Measurements from ENCODE around the gene LRRC71. TPM values are rescaled to one million over a fixed set of nuclear protein-coding genes. Genes with fewer than 3 reads are reported as not detected.

Gene LRRC71
- total RNA-seq, 1 donor from 2014 or later = 0.14 TPM

DNA sequence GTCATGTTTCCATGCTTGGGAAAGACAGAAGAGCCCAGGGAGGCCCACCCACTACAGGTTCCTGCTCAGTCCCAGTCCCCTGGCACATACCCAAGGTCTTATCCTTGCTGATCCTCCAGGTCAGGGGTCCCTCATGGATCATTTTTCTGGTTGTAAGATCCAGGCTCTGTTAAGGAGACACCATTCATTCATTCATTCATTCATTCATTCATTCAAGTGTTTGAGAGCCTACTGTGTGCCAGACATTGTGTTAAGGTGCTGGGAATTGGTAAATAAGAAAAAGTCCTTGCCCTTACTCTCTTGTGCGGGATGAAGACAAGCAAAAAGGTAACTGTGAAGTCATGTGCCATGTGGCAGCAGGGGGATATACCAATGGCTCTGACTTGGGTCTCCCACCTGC is 23.8 kb downstream of the LRRC71 start:
- H3K9me3 Mint-ChIP-seq (ENCODE audit: unreplicated experiment) = peaks cover 2% of the 10 kb centered on the region
- Histone ChIP-seq H3K27ac (ENCODE audit: low read depth, low read length) (no peak overlapping the region), H4K20me1 (ENCODE audit: insufficient read depth, low read length) (peaks cover 5% of the 10 kb centered on the region), H2AFZ (ENCODE audit: low read depth, low read length) (no peak overlapping the region), H3K4me2 (ENCODE audit: low read length) (no peak overlapping the region), H3K36me3 (ENCODE audit: insufficient read depth, low read length) (peaks cover 29% of the 10 kb centered on the region), H3K9me3 (ENCODE audit: insufficient read depth, low read depth, low read length) (no peaks in the 10 kb centered on the region), H3K4me1 (ENCODE audit: insufficient read depth, low read length) (no peaks in the 10 kb centered on the region), H3K79me2 (ENCODE audit: insufficient read depth, low read length) (no peaks in the 10 kb centered on the region), H3K9ac (ENCODE audit: low read length) (no peak overlapping the region), H3K27me3 (ENCODE audit: insufficient read depth, low read length) (no peaks in the 10 kb centered on the region), H3K4me3 (ENCODE audit: insufficient read depth, low read depth, low read length) (no peak overlapping the region)
- H3K27ac Mint-ChIP-seq (ENCODE audit: unreplicated experiment) = no peak overlapping the region
- no peaks in the 10 kb centered on the region for H3K27me3 Mint-ChIP-seq (ENCODE audit: low read depth, unreplicated experiment)
- H3K4me3 Mint-ChIP-seq (ENCODE audit: unreplicated experiment) = no peak overlapping the region
- DNase-seq (ENCODE audit: low read depth) (no peak), FAIRE-seq (no peak)
- TF ChIP-seq EZH2 (IDR thresholded peaks at IDR 0.05; ENCODE audit: insufficient read depth, low read length) = no peak
- TF ChIP-seq, protein P1, sequence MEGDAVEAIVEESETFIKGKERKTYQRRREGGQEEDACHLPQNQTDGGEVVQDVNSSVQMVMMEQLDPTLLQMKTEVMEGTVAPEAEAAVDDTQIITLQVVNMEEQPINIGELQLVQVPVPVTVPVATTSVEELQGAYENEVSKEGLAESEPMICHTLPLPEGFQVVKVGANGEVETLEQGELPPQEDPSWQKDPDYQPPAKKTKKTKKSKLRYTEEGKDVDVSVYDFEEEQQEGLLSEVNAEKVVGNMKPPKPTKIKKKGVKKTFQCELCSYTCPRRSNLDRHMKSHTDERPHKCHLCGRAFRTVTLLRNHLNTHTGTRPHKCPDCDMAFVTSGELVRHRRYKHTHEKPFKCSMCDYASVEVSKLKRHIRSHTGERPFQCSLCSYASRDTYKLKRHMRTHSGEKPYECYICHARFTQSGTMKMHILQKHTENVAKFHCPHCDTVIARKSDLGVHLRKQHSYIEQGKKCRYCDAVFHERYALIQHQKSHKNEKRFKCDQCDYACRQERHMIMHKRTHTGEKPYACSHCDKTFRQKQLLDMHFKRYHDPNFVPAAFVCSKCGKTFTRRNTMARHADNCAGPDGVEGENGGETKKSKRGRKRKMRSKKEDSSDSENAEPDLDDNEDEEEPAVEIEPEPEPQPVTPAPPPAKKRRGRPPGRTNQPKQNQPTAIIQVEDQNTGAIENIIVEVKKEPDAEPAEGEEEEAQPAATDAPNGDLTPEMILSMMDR (IDR thresholded peaks at IDR 0.05; ENCODE audit: insufficient read depth, low read depth, low read length) = no peak
- no peaks in the 10 kb centered on the region for H3K4me1 Mint-ChIP-seq (ENCODE audit: low read depth, unreplicated experiment)
- H3K36me3 Mint-ChIP-seq (ENCODE audit: low read depth, unreplicated experiment) = peaks cover 71% of the 10 kb centered on the region

DNA sequence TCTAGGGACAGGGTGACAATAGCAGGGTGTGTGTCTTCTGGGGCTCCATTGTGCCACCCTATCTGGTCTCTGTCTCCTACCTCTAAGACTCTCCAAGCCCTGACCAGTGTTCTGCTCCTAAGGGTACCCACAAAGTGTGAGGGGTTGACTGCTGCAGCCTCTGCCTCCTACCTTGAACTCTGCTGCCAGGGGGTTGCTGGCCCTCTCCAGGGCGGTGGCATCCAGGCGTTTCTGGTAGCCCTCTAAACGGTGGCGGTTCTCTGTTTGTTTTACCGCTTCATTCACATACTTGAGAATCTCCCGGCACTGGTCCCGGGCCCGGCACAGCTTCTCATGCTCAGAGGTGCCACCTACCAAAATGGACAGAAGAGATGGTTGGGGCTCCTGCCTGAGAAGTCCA is 24.4 kb downstream of the LRRC71 start:
- no peak for DNase-seq (ENCODE audit: low read depth)
- H3K4me1 ChIP-seq (ENCODE audit: insufficient read depth, low read length) = no peaks in the 10 kb centered on the region
- H3K9me3 ChIP-seq (ENCODE audit: insufficient read depth, low read depth, low read length) = no peaks in the 10 kb centered on the region
- no peaks in the 10 kb centered on the region for H3K27me3 ChIP-seq (ENCODE audit: insufficient read depth, low read length)
- peaks cover 2% of the 10 kb centered on the region for H3K9me3 Mint-ChIP-seq (ENCODE audit: unreplicated experiment)
- no peak overlapping the region for H3K4me3 Mint-ChIP-seq (ENCODE audit: unreplicated experiment)
- peaks cover 5% of the 10 kb centered on the region for H4K20me1 ChIP-seq (ENCODE audit: insufficient read depth, low read length)
- TF ChIP-seq EZH2 (IDR thresholded peaks at IDR 0.05; ENCODE audit: insufficient read depth, low read length) = no peak
- TF ChIP-seq, protein P1 (IDR thresholded peaks at IDR 0.05; ENCODE audit: insufficient read depth, low read depth, low read length) = no peak
- no peak overlapping the region for H3K27ac ChIP-seq (ENCODE audit: low read depth, low read length)
- no peak for FAIRE-seq
- peaks cover 74% of the 10 kb centered on the region for H3K36me3 Mint-ChIP-seq (ENCODE audit: low read depth, unreplicated experiment)
- no peak overlapping the region for H3K4me3 ChIP-seq (ENCODE audit: insufficient read depth, low read depth, low read length)
- no peak overlapping the region for H3K4me2 ChIP-seq (ENCODE audit: low read length)
- peaks cover 24% of the 10 kb centered on the region for H3K36me3 ChIP-seq (ENCODE audit: insufficient read depth, low read length)
- no peak overlapping the region for H3K9ac ChIP-seq (ENCODE audit: low read length)
- no peaks in the 10 kb centered on the region for H3K79me2 ChIP-seq (ENCODE audit: insufficient read depth, low read length)
- no peaks in the 10 kb centered on the region for H3K4me1 Mint-ChIP-seq (ENCODE audit: low read depth, unreplicated experiment)
- no peak overlapping the region for H3K27ac Mint-ChIP-seq (ENCODE audit: unreplicated experiment)
- H3K27me3 Mint-ChIP-seq (ENCODE audit: low read depth, unreplicated experiment) = no peaks in the 10 kb centered on the region
- no peak overlapping the region for H2AFZ ChIP-seq (ENCODE audit: low read depth, low read length)

DNA sequence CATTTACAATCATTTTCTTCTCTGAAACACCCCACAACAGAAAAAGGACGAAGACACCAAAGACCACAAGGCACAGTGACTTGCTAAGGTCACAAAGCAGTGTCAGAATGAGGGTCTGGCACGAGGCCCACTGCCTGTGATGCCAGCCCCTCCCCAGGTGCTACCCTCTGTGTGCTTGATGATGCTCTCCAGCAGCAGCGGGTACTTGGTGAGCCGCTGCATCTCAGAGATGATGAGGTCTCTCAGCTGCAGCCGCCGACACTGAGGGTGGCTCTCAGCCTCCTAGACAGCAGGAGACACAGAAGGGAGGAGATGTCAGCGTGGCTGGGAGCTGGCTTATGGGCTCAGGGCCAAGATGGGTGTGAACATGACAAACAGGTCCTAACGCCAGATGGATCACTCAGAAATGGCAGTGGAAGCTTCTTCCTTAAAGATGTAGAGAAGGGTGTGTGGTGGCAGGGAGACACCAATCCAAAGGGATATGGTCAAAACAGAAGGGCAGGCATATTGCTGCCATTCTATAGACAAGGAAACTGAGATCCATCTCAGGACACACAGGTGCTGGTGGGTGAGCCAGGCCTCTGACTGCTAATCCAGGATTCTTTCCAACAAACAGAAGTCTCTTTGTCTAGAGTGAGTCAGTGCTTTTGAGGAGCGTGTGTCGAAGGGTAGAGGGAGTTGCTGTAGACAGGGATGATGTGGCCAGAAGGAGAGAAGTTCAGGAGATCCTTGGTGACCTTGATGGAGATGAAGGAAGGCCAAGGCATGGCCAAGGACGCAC is 25.6 kb downstream of the LRRC71 start:
- Histone ChIP-seq H3K4me2 (ENCODE audit: low read length) (no peak overlapping the region), H4K20me1 (ENCODE audit: insufficient read depth, low read length) (peaks cover 5% of the 10 kb centered on the region), H3K27ac (ENCODE audit: low read depth, low read length) (no peak overlapping the region), H3K4me1 (ENCODE audit: insufficient read depth, low read length) (no peaks in the 10 kb centered on the region), H3K27me3 (ENCODE audit: insufficient read depth, low read length) (no peaks in the 10 kb centered on the region), H3K9me3 (ENCODE audit: insufficient read depth, low read depth, low read length) (no peaks in the 10 kb centered on the region), H3K4me3 (ENCODE audit: insufficient read depth, low read depth, low read length) (no peak overlapping the region), H3K9ac (ENCODE audit: low read length) (no peak overlapping the region), H2AFZ (ENCODE audit: low read depth, low read length) (no peak overlapping the region), H3K79me2 (ENCODE audit: insufficient read depth, low read length) (no peaks in the 10 kb centered on the region), H3K36me3 (ENCODE audit: insufficient read depth, low read length) (peaks cover 25% of the 10 kb centered on the region)
- TF ChIP-seq, protein P1 (IDR thresholded peaks at IDR 0.05; ENCODE audit: insufficient read depth, low read depth, low read length) = no peak
- no peak for TF ChIP-seq EZH2 (IDR thresholded peaks at IDR 0.05; ENCODE audit: insufficient read depth, low read length)
- FAIRE-seq (no peak), DNase-seq (ENCODE audit: low read depth) (peak; percentile 16)
- Mint-ChIP-seq H3K4me3 (ENCODE audit: unreplicated experiment) (no peak overlapping the region), H3K9me3 (ENCODE audit: unreplicated experiment) (peaks cover 2% of the 10 kb centered on the region), H3K27ac (ENCODE audit: unreplicated experiment) (no peak overlapping the region), H3K4me1 (ENCODE audit: low read depth, unreplicated experiment) (no peaks in the 10 kb centered on the region), H3K36me3 (ENCODE audit: low read depth, unreplicated experiment) (peaks cover 68% of the 10 kb centered on the region), H3K27me3 (ENCODE audit: low read depth, unreplicated experiment) (no peaks in the 10 kb centered on the region)

Data from astrocyte (in vitro differentiated cells and primary cell).